SK-N-MC (cell line): ENCODE data around the gene CARD10.

Experiments
- EZH2 ChIP-seq: fragments of 200-600 bp; sonication (generic); IDR thresholded peaks from one replicate; pipeline ENCODE4 v1.6.1; 2017; ENCODE audit warnings: antibody characterized with exemption
- POLR2AphosphoS5 ChIP-seq: IDR thresholded peaks from 2 replicates; pipeline ENCODE4 v1.6.1; 2012; ENCODE audit warnings: mild to moderate bottlenecking, low read depth, low read length, borderline replicate concordance

DNA sequence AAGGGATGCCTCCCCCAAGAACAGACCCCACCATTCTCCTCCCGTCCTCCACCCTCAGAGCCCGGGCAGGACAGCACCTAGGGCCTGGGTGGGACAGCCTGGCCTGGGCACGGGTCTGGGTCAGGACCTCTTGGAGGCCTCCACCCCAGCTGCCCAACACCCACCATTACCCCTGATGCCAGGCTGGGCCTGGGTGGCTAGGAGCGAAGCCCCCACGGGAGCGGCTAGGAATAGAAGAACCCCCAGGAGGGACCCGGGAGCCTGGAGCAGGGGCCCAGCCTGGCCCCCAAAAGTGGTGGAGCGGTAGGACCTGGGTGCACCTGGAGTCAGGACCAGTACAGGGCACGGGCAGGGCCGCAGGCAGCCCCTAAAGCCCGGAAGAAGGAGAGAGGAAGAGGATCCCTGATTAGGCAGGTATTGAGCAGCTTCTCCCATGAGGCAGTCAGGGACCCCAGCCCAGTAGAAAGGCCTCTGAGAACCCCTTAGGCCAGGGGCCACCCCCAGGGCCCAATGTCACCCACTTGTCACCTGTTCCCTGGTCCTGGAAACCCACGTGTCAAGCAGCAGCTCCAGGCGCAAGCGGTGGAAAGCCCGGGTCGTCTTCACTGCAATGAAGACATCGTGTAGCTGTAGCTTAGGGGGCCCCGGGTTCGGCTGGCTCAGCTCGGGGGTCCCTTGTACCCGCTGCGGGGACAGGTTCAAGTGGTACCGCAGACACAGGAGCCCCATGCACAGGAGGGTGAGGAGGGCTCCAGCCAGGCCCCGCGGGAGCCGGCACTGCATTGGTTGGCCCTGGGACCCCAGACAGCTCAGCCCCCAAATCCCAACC lies 33.6 kb downstream of the CARD10 start:
- no peak for TF ChIP-seq POLR2AphosphoS5
- TF ChIP-seq EZH2 = no peak
